NCI-H1092 (cell line): ENCODE results near the gene ZNF697.

Source experiments
- DNase-seq: peaks from one replicate; lab custom pipeline; 2025; lab: John Stamatoyannopoulos, UW

Gene ZNF697

GRCh38 chr1:119662034-119662437, 14.0 kb upstream of the ZNF697 start:
- no peak for DNase-seq

DNA sequence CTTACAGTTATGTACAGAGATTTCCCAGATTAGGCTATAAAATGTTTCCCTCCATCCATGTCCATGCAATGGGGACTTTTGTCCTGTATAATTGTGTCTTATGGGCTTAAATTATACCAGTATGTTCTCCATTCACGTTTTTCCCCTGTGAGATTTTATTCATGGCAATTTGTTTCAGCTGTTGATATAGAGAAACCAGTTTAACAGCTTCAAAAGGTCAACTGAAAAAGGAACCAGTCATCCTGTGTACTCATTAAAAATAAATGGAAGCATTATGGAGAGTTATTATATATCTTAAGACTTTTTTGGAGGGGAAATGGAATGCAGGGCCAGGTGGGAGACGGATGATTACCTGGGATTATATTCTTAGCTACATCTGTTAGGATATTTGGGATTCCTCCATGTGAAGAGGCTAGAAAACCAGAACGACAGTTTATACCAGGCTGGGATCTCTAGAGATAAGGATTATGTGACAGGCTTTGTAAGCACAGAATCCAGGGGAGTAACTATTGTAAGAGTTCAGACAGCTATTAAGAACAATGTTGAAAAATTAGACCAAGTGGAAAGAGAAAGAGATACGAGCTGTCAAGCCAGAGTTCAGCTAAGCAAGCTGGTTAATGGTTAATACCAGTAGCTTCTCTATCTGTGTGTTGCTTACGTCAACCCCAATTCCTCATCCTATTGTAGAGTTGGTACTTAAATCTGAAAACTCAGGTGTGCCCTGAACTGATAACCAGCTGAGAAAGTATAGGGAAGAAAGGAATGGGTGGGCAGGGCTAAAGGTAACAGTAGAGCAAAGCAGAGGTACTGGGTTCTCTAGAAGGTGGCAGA, 12.4 kb upstream of the ZNF697 start:
- no peak for DNase-seq

DNA sequence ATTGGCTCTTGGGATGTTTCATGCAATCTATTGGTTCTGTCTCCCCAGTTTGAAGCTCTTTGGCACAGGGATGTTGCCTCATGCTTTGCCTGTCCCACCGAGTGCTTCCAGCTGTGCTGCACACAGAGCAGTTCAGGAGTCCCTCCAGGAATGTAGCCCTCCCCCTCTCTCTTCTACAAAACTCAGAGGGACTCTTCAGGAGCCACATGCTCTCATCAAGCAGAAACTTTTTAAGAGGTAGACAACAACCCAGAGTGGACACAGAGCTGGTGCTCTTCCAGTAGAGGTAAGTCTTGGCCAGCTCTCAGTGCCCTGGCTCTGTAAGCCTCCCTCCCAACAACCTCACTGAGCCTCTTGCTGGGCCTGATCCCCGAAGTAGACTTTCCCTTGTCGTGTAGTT, 11.6 kb upstream of the ZNF697 start:
- no peak for DNase-seq

DNA sequence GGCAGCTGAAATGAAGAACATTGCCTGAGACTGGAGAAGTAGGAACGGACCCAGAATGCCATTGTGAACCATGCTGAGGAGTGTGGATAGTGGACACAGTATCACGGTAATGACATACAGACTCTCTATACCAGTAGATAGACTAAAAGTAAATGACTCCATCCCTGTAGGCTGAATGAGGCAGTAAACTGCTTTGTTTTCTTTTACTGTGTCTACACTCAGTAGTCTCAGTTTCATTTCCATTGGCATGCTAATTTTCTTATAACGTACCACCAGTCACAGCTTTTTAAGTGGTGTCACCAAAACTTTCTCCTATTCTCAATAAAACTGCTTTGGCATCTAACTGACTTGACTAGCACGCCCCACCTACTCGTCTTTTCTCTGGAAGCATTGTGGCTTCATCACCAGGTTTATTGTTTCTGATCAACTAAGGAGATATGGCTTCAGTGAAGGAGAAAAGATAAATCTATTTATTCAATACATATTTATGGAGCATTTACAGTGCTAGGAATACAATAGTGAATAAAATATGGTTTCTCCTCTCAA, 8.4 kb upstream of the ZNF697 start:
- no peak for DNase-seq

GRCh38 chr1:119655154-119655553, 7.1 kb upstream of the ZNF697 start:
- no peak for DNase-seq

DNA sequence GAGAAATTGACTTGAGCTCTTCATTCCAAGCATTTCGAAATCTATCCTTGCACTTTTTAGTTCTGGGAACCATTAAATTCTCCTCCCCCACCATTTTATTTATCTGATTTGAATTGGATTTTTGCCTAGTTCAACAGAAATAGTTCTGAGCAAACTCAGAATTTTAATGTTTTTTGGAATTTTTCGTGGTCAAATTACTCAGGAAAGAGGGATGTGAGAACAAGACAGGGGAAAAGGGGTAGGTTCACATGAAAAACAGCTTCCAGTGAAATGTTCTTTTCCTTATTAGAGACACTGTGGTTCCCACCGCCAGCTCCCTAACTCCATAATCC, 5.7 kb upstream of the ZNF697 start:
- DNase-seq = no peak

DNA sequence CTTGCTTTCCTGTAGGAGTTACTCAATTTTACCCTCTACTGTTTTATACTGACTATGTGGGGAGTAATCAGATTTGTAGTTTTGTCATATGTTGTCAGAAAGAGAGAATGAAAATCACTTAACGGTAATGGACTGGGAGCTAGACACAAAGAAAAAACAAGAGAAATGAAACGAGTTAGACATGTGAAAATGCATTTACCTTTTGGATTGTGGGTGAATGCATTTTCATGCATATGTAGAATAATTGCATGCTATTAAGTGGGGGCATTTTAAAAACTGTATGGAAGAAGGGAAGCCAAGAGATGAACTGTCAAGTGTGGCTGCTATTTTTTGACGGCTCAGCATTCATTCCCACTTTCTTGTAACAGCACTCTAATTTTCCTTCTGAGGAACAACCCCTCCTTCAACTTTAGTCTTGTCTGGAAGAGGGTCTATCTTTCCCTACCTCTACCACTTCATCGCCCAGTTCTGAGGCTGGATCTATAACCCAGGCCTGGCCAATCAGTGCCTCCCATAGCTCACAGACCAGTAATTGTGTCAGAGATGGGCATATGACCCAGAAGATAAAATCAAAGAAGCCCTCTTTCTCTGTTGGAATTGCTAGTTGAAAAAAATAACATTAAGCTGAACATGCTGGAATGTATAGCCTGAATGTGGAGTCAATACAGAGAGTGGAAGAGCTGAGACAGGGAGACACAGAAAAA, 5.2 kb upstream of the ZNF697 start:
- no peak for DNase-seq

DNA sequence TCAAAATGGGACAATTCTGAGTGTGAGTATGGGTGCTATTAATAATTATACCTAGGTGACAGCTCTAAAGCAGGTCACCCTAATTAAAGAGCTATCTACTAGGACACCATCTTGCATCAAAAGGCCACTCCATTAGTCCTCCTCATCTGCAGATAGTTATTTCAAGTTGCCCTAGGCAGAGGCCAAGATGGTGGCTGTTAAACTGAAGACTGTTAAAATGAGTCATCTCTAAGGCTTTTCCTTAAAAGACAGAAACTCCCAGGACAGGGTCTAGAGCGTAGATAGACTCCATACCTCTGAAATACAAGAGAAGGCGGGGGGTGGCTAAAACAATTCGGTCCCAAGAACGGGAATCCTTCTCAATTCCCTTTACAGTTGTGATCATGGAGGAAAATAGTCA, 4.5 kb upstream of the ZNF697 start:
- no peak for DNase-seq

DNA sequence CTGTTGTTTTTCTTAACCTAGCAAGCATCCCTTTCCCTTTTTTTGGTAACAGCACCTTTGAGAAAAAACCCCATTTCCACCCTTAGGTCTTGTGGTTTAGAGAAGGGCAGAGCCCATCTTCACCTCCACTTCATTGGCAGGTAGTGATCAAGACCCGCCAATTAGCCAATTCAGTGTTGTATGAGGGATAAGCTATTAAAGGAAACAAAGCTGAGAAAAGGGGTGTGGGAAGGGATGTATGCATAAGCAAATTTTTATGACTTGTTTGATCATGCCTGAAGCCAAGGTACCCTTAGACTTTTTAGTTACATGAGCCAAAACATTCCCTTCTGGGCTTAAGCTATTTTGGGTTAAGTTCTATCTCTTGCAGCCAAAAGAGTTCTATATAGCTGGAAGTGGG, 3.6 kb upstream of the ZNF697 start:
- DNase-seq = no peak

DNA sequence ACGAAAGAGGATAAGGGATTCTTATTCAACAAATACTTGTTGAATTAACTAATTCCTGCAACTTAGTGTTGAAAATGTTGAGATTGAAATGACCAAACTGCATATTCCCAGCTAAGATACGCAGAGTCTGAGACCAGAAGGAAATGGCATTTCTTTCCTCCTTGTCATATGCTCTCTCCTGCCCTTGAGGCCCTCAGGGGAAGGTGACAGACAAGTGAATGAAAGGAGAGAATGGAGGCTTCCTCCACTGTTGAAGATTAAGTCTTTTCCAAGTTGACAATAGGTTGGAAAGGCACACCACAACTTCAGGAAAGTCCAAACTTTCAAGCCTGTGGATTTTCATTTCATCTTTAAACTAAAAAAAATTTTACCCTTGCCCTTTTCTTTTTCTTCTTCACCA, 3.1 kb upstream of the ZNF697 start:
- DNase-seq = no peak

- DNase-seq = no peak
These were observed 546 bp upstream of the ZNF697 start for GRCh38 chr1:119648620-119649004.

DNA sequence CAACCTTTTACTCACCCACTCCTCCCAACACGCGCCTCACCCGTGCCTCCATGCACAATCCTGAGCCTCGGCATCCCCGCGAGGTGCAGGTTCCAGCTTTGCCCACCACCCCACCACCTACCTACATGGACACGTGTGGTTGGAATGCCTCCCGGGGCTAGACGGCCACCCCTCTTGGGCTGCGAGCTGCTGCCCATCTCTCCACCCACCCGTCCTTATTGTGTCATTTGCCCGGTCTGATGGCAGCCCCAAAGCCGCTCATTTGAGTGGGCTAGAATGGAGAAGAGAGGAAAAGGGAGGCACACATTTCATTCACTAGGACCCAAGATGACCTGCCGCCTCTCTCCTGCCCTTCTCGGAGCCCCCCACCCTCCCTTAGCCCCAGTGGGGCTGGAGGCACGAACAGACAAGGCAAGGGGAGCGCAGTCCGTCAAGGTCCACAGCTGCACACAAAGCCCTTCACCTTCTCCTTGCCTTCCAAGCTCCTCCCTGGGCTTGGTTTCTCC, 785 bp downstream of the ZNF697 start:
- DNase-seq = no peak

- no peak for DNase-seq
These were observed 1.4 kb downstream of the ZNF697 start for GRCh38 chr1:119646521-119647227.

GRCh38 chr1:119639109-119639508, 9.0 kb downstream of the ZNF697 start:
- DNase-seq = no peak

DNA sequence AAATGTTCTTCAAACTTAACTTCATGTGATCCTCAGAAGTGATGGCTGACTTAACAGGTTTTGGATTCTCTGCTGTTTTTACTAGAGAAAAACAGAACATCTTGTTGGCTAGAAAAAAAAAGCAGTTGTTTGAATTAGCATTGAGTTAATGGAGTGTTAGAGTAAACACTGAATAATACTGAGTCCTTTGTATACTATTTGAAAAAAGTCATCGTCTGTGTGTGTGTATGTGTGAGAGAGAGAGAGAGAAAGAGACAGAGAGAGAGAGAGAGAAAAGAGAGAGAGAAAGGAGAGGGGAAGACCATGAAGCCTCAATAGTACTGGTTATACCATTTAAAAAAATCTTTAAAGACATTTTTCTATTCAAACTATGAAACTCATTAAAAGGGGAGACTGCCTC, 10.4 kb downstream of the ZNF697 start:
- DNase-seq = no peak

DNA sequence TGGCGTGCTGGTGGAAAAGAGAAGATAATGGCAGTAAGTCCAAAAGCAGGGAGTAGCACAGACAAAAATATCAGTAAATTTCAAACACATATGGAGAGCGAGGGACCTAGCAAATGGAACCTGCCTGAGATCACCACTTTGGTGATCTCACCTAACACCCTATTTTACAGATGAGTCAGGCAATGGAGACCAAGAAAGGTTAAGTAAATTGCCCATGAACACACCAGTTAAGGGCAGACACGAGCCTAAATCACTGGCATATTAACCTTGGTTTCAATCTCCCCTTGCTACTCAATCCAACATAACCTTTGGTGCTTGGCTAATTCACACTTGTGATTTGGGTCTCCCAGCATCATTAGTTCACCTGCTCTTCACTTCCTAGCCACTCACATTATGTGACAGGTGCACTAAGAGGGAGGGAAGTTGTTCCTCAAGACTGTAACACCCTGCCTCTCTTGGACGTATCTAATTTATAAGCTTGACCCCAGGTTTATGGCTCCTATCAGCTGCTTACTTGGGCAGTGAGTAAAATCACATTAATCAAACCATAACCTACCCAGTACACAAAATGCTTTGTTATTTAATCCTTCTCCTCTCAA, 11.5 kb downstream of the ZNF697 start:
- no peak for DNase-seq

DNA sequence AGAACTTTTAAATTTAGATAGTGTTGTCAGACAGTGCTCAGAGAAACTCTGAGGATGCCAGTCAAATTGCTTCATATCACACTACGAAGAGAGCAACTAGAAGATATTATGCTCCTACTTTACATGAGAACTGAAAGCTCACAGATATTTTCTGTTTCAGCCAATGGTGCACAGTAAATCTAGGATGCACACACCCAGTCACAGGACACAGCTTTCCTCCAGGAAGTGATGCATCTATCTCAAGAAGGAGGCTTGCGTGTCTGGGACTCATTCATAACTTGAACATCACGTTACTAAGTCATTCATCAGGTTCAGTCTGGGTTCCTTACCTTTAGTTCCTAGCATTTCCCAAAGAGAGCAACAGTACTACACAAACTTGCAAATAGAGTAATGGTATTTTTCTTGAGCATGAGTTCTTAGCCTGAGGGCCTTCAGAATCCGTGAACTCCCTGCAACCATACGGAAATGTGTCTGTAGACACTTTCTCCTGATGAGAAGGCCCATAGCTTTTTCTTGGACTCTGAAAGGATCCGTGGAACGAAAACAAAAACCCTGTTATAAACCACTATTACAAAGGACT, 12.2 kb downstream of the ZNF697 start:
- no peak for DNase-seq

DNA sequence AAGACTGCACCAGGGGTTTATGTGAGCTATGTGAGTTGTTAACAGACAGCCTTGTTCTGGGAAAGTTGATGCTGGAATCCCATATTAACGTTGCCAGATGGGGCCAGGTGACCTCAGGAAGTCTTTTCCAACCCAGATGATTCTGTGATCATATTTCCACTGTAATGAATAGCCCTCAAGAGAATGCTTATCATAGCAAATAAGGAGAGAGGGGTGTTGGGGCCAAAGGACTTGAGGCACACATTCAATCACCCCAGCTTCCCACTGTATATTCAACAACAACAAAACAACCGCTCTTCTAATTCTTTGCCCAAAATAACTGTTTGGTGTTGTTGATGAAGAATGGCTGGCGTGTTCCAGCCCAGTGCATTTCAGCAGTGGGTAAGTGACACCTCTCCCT, 14.1 kb downstream of the ZNF697 start:
- DNase-seq = no peak

GRCh38 chr1:119633575-119633974, 14.5 kb downstream of the ZNF697 start:
- no peak for DNase-seq

- no peak for DNase-seq
These were observed 15.2 kb downstream of the ZNF697 start for GRCh38 chr1:119632841-119633240.

DNA sequence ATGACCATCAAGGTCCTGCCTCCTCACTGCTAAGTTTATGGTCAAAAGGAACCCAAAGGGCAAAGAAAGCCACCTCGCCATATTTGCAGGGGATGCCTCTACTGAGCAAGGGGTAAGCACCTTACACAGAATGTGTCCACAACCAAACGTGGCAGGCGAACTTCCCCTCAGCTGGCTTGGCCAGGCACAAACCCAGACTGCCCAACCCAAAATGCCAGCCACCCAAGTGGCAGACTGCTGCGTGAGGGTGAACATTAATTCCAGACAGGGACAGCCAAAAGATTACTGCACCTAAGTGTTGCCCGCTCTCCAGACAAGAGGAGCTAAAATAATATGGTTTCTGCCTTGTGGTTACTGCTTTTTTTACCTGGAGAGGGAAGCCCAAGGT, 16.0 kb downstream of the ZNF697 start:
- no peak for DNase-seq
